ENCODE data around the gene SBF1. TPM values are rescaled to one million over a fixed set of nuclear protein-coding genes. Genes with fewer than 3 reads are reported as not detected.

Gene SBF1
- polyA plus RNA-seq, 1 donor (not counting 4 experiments of a cell fraction or from before 2014, with no cell fraction given) = 16.2 TPM

DNA sequence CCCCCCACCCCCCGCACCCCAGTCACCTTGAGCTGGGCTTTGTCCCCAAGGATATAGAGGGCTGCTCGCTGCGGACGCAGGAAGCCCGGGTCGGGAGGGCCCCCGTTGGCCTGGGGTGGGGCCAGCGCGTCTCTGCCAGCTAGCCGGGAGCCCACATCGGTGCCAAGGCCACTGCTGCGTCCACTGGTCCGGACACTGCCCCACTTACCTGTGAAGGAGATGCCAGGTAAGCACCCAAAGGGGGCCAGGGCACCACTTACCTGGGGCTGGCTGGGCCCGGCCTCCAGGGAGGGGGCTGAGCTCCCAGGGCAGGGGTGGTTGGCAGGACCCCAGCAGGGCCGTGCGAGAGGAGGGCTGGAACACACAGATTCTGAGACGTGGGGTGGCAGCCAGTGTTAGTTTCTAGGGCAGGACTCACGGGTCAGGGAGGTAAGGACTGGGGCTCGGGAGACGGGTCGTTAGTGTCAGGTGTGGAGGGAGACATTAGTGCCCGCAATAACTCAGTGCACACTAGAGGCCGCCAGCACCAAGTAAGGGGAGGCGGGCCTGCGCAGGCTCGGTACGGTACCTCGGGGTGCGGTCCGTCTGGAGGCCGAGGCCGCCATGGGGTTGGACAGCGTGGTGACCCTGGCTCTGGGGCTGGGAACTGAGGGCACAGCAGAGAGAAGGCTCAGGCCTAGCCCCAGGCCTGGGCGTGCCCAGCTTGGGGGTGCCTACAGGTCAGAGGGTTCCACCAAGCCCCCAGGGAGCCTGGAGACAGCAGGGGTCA, 18.2 kb downstream of the SBF1 start:
- no peak overlapping the region for H3K27ac ChIP-seq (ENCODE audit: control insufficient read depth, insufficient read depth, low read length)
- no peak overlapping the region for H3K4me3 ChIP-seq (ENCODE audit: control insufficient read depth in 2 of 3, extremely low read depth in 1 of 3, insufficient read depth in 2 of 3, low read depth in 1 of 3, low read length in 3 of 3)
- H3K9me1 ChIP-seq (ENCODE audit: control insufficient read depth, extremely low read depth, insufficient read depth, low read length) = no peaks in the 10 kb centered on the region
- TF ChIP-seq EZH2 (IDR thresholded peaks at IDR 0.05; ENCODE audit: low read length) = no peak
- TF ChIP-seq CTCF (optimal IDR thresholded peaks at IDR 0.05 in 1 of 3, IDR thresholded peaks at IDR 0.05 in 1 of 3, conservative IDR thresholded peaks at IDR 0.05 in 1 of 3; ENCODE audit: extremely low read depth in 1 of 3, insufficient read depth in 2 of 3, low read length in 3 of 3) = peak in 1 of 3 experiments; percentile 56
- H3K4me2 ChIP-seq (ENCODE audit: control insufficient read depth, extremely low read depth, insufficient read depth, low read depth, low read length) = no peak overlapping the region
- no peak overlapping the region for H2AFZ ChIP-seq (ENCODE audit: control insufficient read depth, low read length)
- H3K9ac ChIP-seq (ENCODE audit: control insufficient read depth, extremely low read depth, insufficient read depth, low read length) = no peak overlapping the region
- peaks cover 2% of the 10 kb centered on the region for H4K20me1 ChIP-seq (ENCODE audit: control insufficient read depth, extremely low read depth, insufficient read depth, low read length)
- FAIRE-seq (no peak), DNase-seq (ENCODE audit: low read depth, low spot score) (no peak)
- no peaks in the 10 kb centered on the region for H3K9me3 ChIP-seq (ENCODE audit: control insufficient read depth, low read depth, low read length)
- no peaks in the 10 kb centered on the region for H3K27me3 ChIP-seq (ENCODE audit: control insufficient read depth, extremely low read depth, insufficient read depth, low read length)
- dilution Hi-C loops (cut with MboI; ENCODE audit: extremely low pct_ligation_motif_present, low sequenced_read_pairs) = no loop called here
- H3K4me1 ChIP-seq (ENCODE audit: control insufficient read depth, extremely low read depth, insufficient read depth, low read length) = peaks cover 8% of the 10 kb centered on the region
- H3K36me3 ChIP-seq (ENCODE audit: control insufficient read depth in 2 of 2, extremely low read depth in 1 of 2, insufficient read depth in 2 of 2, low read length in 2 of 2) = peaks cover 47 to 49% of the 10 kb centered on the region in 2 experiments
- H3K79me2 ChIP-seq (ENCODE audit: control insufficient read depth, insufficient read depth, low read length) = no peaks in the 10 kb centered on the region

DNA sequence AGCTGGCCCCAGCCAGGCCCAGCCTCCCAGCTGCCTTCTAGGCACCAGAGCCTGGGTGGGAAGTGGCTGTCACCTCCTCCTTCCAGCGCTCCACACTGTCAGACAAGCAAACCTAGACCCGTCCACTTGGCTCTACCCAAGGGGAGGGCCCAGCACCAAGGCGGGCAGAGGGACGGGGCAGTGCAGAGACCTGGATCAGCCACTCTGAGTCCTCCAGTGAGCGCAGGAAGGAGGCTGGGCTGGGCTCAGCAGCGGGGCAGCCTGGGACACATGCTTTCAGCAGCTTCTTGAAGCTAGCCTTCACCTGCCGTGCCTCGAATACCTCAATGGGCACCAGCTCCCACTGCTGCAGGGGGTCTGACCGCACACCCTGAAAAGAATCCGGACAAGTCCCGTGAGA, 18.8 kb downstream of the SBF1 start:
- Histone ChIP-seq H2AFZ (ENCODE audit: control insufficient read depth, low read length) (no peak overlapping the region), H3K4me3 (ENCODE audit: control insufficient read depth in 2 of 3, extremely low read depth in 1 of 3, insufficient read depth in 2 of 3, low read depth in 1 of 3, low read length in 3 of 3) (no peak overlapping the region), H3K4me2 (ENCODE audit: control insufficient read depth, extremely low read depth, insufficient read depth, low read depth, low read length) (no peak overlapping the region), H3K9me3 (ENCODE audit: control insufficient read depth, low read depth, low read length) (no peaks in the 10 kb centered on the region), H3K27ac (ENCODE audit: control insufficient read depth, insufficient read depth, low read length) (no peak overlapping the region), H3K4me1 (ENCODE audit: control insufficient read depth, extremely low read depth, insufficient read depth, low read length) (peaks cover 4% of the 10 kb centered on the region), H3K9ac (ENCODE audit: control insufficient read depth, extremely low read depth, insufficient read depth, low read length) (no peak overlapping the region), H4K20me1 (ENCODE audit: control insufficient read depth, extremely low read depth, insufficient read depth, low read length) (peaks cover 2% of the 10 kb centered on the region), H3K9me1 (ENCODE audit: control insufficient read depth, extremely low read depth, insufficient read depth, low read length) (no peaks in the 10 kb centered on the region), H3K36me3 (ENCODE audit: control insufficient read depth in 2 of 2, extremely low read depth in 1 of 2, insufficient read depth in 2 of 2, low read length in 2 of 2) (peaks cover 47 to 48% of the 10 kb centered on the region in 2 experiments), H3K27me3 (ENCODE audit: control insufficient read depth, extremely low read depth, insufficient read depth, low read length) (no peaks in the 10 kb centered on the region), H3K79me2 (ENCODE audit: control insufficient read depth, insufficient read depth, low read length) (no peaks in the 10 kb centered on the region)
- DNase-seq (ENCODE audit: low read depth, low spot score) (no peak), FAIRE-seq (no peak)
- dilution Hi-C loops (cut with MboI; ENCODE audit: extremely low pct_ligation_motif_present, low sequenced_read_pairs) = no loop called here
- TF ChIP-seq EZH2 (IDR thresholded peaks at IDR 0.05; ENCODE audit: low read length) (no peak), CTCF (optimal IDR thresholded peaks at IDR 0.05 in 1 of 3, IDR thresholded peaks at IDR 0.05 in 1 of 3, conservative IDR thresholded peaks at IDR 0.05 in 1 of 3; ENCODE audit: extremely low read depth in 1 of 3, insufficient read depth in 2 of 3, low read length in 3 of 3) (no peak)

Data from keratinocyte (primary cell).